Measurements from ENCODE around the gene LTBP1. TPM values are rescaled to one million over a fixed set of nuclear protein-coding genes. Genes with fewer than 3 reads are reported as not detected.

Gene LTBP1
- total RNA-seq, 1 donor from 2014 or later: 102 TPM

GRCh38 chr2:33197198-33197938, 250.6 kb downstream of the LTBP1 start:
- Mint-ChIP-seq H3K27me3 (ENCODE audit: unreplicated experiment) (no peaks in the 10 kb centered on the region), H3K4me1 (ENCODE audit: unreplicated experiment) (peaks cover 10% of the 10 kb centered on the region), H3K27ac (ENCODE audit: unreplicated experiment) (no peak overlapping the region), H3K36me3 (ENCODE audit: unreplicated experiment) (peaks cover 9% of the 10 kb centered on the region), H3K4me3 (ENCODE audit: unreplicated experiment) (no peak overlapping the region), H3K9me3 (ENCODE audit: unreplicated experiment) (no peaks in the 10 kb centered on the region)
- DNase-seq (ENCODE audit: extremely low spot score, unreplicated experiment): no peak
- TF ChIP-seq, protein P1, sequence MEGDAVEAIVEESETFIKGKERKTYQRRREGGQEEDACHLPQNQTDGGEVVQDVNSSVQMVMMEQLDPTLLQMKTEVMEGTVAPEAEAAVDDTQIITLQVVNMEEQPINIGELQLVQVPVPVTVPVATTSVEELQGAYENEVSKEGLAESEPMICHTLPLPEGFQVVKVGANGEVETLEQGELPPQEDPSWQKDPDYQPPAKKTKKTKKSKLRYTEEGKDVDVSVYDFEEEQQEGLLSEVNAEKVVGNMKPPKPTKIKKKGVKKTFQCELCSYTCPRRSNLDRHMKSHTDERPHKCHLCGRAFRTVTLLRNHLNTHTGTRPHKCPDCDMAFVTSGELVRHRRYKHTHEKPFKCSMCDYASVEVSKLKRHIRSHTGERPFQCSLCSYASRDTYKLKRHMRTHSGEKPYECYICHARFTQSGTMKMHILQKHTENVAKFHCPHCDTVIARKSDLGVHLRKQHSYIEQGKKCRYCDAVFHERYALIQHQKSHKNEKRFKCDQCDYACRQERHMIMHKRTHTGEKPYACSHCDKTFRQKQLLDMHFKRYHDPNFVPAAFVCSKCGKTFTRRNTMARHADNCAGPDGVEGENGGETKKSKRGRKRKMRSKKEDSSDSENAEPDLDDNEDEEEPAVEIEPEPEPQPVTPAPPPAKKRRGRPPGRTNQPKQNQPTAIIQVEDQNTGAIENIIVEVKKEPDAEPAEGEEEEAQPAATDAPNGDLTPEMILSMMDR (IDR thresholded peaks at IDR 0.05): no peak

DNA sequence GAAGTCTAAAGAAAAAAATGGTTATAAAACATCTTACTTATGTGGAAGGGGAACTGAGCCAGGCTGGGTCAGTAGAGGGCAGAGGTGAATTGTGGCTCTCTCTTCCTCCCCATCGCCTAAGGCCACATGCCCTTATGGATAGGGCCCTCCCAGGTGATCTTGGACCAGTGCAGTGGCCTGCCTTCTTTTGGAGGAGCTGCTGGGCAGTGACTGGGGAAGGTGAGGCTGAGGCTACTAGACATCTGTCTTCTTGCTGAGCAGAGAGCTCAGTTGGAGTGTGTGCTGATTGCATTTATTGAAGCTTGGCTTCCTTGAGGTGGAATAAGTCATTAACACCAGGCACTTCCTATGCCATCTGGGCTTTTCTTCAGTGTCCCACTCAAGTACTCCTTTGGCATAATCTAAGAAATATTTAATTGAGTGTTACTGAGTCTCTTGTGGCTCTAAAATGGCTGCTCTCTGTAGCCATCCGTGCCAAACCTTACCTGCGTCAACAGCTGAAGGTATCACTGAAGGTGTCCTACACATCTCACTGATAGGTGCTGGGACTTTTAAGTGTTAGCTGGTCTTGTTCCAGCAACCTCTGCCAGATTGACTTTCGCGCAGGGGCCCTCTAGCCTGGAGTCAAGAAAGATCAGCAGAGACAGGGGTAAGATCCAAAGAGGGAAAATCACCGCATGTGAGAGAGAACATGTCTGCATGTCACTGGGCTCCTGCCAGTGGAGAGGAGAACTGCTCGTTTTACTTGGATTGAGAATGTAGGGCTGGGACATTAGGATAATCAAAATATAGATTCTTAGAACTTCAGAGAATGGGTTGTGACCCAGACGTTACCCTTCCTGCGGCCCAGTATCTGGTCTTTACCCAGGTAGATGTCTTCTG, 256.1 kb downstream of the LTBP1 start:
- H3K36me3 Mint-ChIP-seq (ENCODE audit: unreplicated experiment): peaks cover 2% of the 10 kb centered on the region
- H3K9me3 Mint-ChIP-seq (ENCODE audit: unreplicated experiment): no peaks in the 10 kb centered on the region

DNA sequence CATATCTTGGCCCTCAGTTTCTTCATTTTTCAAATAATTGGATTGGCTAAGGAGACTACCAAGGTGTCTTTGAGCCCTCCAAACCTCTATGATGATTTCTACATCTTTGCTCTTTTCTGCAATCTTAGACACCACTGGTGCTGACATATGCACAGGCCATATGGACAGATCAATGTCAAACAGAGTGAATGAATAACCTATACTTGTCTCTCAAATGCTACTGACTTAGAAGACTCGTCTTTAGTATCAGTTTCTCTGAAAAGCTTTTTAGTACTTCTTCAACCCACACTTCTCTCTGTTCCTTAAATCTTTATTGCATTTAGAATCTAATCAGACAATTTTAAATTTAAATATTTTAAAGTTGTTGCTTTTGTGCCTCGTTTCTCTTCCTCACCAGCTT, 258.2 kb downstream of the LTBP1 start:
- Mint-ChIP-seq H3K4me1 (ENCODE audit: unreplicated experiment) (peaks cover 43% of the 10 kb centered on the region), H3K27me3 (ENCODE audit: unreplicated experiment) (no peaks in the 10 kb centered on the region), H3K36me3 (ENCODE audit: unreplicated experiment) (no peaks in the 10 kb centered on the region), H3K27ac (ENCODE audit: unreplicated experiment) (no peak overlapping the region), H3K9me3 (ENCODE audit: unreplicated experiment) (no peaks in the 10 kb centered on the region), H3K4me3 (ENCODE audit: unreplicated experiment) (no peak overlapping the region)
- TF ChIP-seq, protein P1 (IDR thresholded peaks at IDR 0.05): no peak
- no peak for DNase-seq (ENCODE audit: extremely low spot score, unreplicated experiment)

More for the DNA sequence above, 256.1 kb downstream of the LTBP1 start:
- no peaks in the 10 kb centered on the region for H3K27me3 Mint-ChIP-seq (ENCODE audit: unreplicated experiment)
- TF ChIP-seq, protein P1 (IDR thresholded peaks at IDR 0.05): no peak
- peaks cover 27% of the 10 kb centered on the region for H3K4me1 Mint-ChIP-seq (ENCODE audit: unreplicated experiment)
- no peak for DNase-seq (ENCODE audit: extremely low spot score, unreplicated experiment)
- no peak overlapping the region for H3K4me3 Mint-ChIP-seq (ENCODE audit: unreplicated experiment)
- no peak overlapping the region for H3K27ac Mint-ChIP-seq (ENCODE audit: unreplicated experiment)

- Mint-ChIP-seq H3K36me3 (ENCODE audit: unreplicated experiment) (no peaks in the 10 kb centered on the region), H3K4me3 (ENCODE audit: unreplicated experiment) (no peak overlapping the region), H3K9me3 (ENCODE audit: unreplicated experiment) (no peaks in the 10 kb centered on the region), H3K4me1 (ENCODE audit: unreplicated experiment) (peaks cover 52% of the 10 kb centered on the region), H3K27ac (ENCODE audit: unreplicated experiment) (peak overlapping the region; percentile 27), H3K27me3 (ENCODE audit: unreplicated experiment) (no peaks in the 10 kb centered on the region)
- no peak for DNase-seq (ENCODE audit: extremely low spot score, unreplicated experiment)
- TF ChIP-seq, protein P1 (IDR thresholded peaks at IDR 0.05): no peak
These were observed 259.1 kb downstream of the LTBP1 start for GRCh38 chr2:33205693-33206434.

Data from osteocyte (in vitro differentiated cells).